HG02678 (cell line): ENCODE measurements around the gene CALM3.
"Not testable (repeated sequence)": the region's sequence is repeated elsewhere in the genome, so short reads cannot be mapped to it uniquely, and the experiment has no call there.

Experiments used
- ATAC-seq: cut with Tn5 transposase; IDR thresholded peaks from one replicate; pipeline ENCODE4 v1.9.1; 2021; ENCODE audit warnings: mild to moderate bottlenecking, moderate library complexity; ENCODE audit not compliant: unreplicated experiment

Gene CALM3

GRCh38 chr19:46601318-46602224, at the start of gene CALM3:
TSS of gene CALM3 (plus strand) at chr19:46601330. CDS start at chr19:46601435, 105 bp downstream.
- no peak for ATAC-seq

GRCh38 chr19:46552891-46553290, 48.2 kb upstream of the CALM3 start:
- no peak for ATAC-seq

GRCh38 chr19:46554161-46554560, 47.0 kb upstream of the CALM3 start:
- ATAC-seq: no peak

GRCh38 chr19:46555628-46556280, 45.4 kb upstream of the CALM3 start:
- ATAC-seq: no peak

GRCh38 chr19:46556471-46556870, 44.7 kb upstream of the CALM3 start:
- not testable (repeated sequence) for ATAC-seq

GRCh38 chr19:46559203-46559602, 41.9 kb upstream of the CALM3 start:
- ATAC-seq: no peak

GRCh38 chr19:46559675-46560074, 41.5 kb upstream of the CALM3 start:
- ATAC-seq: not testable (repeated sequence)

GRCh38 chr19:46564701-46565100, 36.4 kb upstream of the CALM3 start:
- ATAC-seq: no peak

- ATAC-seq: no peak
Measured at GRCh38 chr19:46571495-46571894, 29.6 kb upstream of the CALM3 start.

GRCh38 chr19:46573679-46574498, 27.2 kb upstream of the CALM3 start:
- ATAC-seq: no peak

GRCh38 chr19:46574533-46574932, 26.6 kb upstream of the CALM3 start:
- no peak for ATAC-seq

- no peak for ATAC-seq
Measured at GRCh38 chr19:46578450-46578849, 22.7 kb upstream of the CALM3 start.

GRCh38 chr19:46579361-46579879, 21.7 kb upstream of the CALM3 start:
- ATAC-seq: no peak

GRCh38 chr19:46580247-46580646, 20.9 kb upstream of the CALM3 start:
- no peak for ATAC-seq

GRCh38 chr19:46585539-46585938, 15.6 kb upstream of the CALM3 start:
- ATAC-seq: no peak

- no peak for ATAC-seq
Measured at GRCh38 chr19:46586294-46586693, 14.8 kb upstream of the CALM3 start.

- no peak for ATAC-seq
Measured at GRCh38 chr19:46587861-46588260, 13.3 kb upstream of the CALM3 start.

GRCh38 chr19:46591254-46591653, 9.9 kb upstream of the CALM3 start:
- no peak for ATAC-seq

GRCh38 chr19:46591870-46592269, 9.3 kb upstream of the CALM3 start:
- ATAC-seq: no peak

GRCh38 chr19:46596008-46596407, 5.1 kb upstream of the CALM3 start:
- ATAC-seq: no peak

- no peak for ATAC-seq
Measured at GRCh38 chr19:46598372-46598917, 2.7 kb upstream of the CALM3 start.
